Mammary epithelial cell (primary cell): Measurements from ENCODE around the gene MICU2.

Experiments used
- EZH2 ChIP-seq: IDR thresholded peaks from 2 replicates; pipeline ENCODE4 v1.6.1; 2012; ENCODE audit warnings: low read length, inconsistent platforms, borderline replicate concordance
- TF ChIP-seq, protein P1 (sequence below), 2 donors: IDR thresholded peaks in 1 of 2; conservative IDR thresholded peaks in 1 of 2; 2 replicates each; pipeline ENCODE4 v1.5.1; 2011 to 2012; ENCODE audit warnings: inconsistent platforms in 2 of 2, low read length in 2 of 2, mild to moderate bottlenecking in 2 of 2, control low read depth in 1 of 2, low read depth in 1 of 2; ENCODE audit not compliant: insufficient read depth in 1 of 2; ENCODE audit errors: extremely low read depth in 1 of 2

DNA sequence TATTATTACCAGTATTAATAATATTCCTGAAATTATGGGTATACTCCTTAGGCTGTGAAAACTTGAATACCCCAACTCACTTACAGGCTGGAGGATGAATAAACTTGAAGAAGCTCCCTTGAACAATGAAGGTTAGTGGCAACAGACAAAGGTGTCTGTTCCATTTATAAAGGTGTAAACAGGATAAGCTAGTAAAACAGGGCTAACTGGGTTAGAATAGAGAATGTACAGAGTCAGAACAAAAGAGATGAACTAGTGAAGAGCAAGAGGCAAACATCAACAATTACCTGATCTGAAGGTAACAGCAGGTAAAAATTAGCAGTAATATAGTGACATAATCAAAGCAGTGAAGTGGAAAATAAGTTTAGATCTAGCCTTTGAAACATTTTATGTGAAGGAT lies 23.2 kb downstream of the MICU2 start:
- TF ChIP-seq EZH2: no peak
- TF ChIP-seq, protein P1, sequence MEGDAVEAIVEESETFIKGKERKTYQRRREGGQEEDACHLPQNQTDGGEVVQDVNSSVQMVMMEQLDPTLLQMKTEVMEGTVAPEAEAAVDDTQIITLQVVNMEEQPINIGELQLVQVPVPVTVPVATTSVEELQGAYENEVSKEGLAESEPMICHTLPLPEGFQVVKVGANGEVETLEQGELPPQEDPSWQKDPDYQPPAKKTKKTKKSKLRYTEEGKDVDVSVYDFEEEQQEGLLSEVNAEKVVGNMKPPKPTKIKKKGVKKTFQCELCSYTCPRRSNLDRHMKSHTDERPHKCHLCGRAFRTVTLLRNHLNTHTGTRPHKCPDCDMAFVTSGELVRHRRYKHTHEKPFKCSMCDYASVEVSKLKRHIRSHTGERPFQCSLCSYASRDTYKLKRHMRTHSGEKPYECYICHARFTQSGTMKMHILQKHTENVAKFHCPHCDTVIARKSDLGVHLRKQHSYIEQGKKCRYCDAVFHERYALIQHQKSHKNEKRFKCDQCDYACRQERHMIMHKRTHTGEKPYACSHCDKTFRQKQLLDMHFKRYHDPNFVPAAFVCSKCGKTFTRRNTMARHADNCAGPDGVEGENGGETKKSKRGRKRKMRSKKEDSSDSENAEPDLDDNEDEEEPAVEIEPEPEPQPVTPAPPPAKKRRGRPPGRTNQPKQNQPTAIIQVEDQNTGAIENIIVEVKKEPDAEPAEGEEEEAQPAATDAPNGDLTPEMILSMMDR (conservative IDR thresholded peaks at IDR 0.05 in 1 of 2, IDR thresholded peaks at IDR 0.05 in 1 of 2; ENCODE audit: extremely low read depth in 1 of 2, insufficient read depth in 1 of 2, low read depth in 1 of 2, low read length in 2 of 2): no peak
